NCI-H187 treated with DMSO at 0.1 percent for 48 hours (cell line): ENCODE data around the gene CRELD2.

ENCODE experiments used
- DNase-seq: peaks from one replicate; lab custom pipeline; 2025; lab: John Stamatoyannopoulos, UW

Gene CRELD2

DNA sequence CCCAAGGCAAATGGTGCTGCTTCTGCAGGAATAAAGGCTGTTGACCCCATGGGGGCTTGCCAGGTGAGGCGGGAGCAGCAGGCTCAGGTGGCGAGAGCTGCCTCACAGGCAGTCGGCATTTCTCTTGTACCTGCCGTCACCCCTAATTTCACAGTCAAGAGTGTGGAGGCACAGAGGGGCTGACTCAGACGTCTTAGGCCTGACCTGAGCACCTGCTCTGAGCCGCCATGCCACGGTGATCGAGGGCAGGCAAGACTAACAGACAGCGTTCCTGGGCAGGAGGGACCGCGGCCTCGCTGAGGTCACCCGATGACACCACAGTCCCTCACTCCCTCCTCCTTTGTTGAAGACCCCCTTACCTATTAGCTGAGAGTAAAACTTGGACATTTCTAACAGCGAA lies 5.4 kb upstream of the CRELD2 start:
- no peak for DNase-seq

DNA sequence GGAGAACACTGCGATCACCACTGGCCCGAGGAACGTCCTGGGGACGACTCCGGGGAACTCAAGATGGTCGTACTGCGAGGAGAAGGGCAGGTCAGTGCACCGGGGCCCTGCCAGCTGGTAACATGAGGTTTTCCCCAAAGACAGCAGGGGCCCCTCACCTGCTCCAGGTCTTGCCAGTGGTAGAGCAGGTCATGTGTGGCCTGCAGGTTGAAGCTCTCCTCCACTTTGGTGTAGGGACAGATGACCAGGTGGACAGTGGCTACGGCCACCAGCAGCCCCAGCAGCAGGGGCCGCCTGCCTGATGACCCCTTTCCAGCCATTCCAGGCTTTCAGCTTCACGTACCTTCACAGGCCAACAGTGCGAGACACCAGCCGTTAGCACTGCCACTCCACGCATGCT lies 5.0 kb upstream of the CRELD2 start:
- no peak for DNase-seq

DNA sequence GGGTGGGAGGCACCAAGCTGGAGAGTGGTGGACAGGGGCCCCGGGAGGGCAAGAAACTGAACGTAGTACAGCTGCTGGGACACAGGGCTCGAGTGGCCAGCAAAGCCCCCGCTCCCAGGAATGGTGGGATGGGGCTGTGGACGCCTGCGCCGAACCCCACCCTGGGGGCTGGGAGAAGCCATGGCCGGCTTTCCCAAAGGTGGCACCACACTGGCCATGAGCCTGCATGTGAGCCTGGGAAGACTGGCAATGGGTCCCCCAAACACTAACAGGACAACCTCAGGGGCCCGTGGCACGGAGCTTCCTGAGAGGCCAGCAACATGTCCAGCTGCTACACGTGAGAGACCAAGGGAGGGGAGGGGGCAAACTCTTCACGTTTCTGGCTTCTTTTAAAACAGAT lies 4.2 kb upstream of the CRELD2 start:
- DNase-seq: no peak

DNA sequence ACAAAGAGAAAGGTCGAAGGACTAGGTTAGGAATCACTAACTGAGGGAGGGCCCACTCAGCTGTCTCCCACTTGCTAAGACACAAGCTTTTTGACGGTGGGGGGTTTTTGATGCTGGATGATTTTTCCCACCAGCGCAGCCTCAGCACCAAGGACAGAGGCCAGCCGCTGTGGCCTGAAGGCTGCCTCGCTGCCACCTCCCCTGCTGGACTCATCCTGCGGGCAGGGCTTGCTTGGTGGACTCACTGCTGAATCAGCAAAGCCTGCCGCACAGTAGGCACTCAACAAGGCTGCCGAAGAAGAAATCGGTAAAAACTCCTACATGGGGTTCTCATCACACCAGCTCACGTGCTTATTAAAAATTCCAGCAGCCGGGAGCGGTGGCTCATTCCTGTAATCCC lies 2.8 kb upstream of the CRELD2 start:
- DNase-seq: no peak

DNA sequence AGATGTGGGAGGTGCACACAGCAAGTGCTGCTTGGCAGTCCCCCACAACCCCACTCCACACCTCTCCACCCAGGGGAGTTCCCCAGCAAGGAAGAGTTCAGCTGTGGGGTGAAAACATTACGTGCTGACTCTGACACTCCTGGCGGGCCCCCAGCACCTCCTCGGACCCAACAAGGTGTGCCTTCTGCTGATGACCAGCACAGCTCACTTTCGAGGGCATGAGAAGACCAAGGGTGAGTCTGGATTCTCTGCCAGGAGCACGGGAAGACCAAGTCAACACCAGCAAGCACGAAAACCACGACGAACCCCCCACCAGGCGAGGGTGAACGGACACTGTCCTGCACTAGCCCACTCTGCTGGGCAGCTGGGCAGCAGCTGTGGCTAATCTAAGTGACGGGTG lies 1.6 kb upstream of the CRELD2 start:
- DNase-seq: no peak

DNA sequence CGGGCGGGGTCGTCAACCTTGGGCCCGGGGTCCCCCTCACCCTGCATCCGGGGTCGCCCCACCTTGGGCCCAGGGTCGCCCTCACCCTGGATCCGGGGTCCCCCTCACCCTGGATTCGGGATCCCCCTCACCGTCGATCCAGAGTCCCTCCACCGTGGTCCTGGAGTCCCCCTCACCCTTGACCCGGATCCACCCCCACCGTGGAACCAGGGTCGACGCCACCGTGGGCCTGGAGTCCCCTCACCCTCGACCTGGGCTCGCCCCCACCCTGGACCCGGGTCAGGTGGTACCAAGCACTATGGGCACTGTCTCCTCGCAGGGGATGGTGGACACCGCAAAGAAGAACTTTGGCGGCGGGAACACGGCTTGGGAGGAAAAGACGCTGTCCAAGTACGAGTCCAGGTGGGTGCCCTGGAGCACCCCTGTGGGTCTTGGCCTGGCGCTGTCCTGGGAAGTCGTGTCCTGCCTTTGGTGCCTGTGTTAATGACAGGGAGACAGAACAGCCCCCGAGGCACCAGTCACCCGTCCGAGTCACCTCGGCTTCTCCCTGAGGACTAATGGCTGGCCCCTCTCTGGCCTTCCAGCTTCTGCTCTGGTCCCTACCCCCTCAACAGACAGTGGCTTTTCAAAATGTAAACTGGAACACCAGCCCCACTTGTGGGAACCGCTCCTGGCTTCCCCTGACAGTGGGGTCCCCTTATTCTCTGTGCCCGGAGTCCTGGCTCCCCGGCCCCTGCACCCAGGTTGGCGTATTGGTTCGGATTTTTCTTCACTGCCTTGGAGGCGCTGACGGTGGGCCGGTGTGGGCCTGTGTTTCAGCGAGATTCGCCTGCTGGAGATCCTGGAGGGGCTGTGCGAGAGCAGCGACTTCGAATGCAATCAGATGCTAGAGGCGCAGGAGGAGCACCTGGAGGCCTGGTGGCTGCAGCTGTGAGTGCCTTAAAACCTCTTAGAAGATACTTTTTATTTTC lies 762 bp downstream of the CRELD2 start:
- DNase-seq: no peak

DNA sequence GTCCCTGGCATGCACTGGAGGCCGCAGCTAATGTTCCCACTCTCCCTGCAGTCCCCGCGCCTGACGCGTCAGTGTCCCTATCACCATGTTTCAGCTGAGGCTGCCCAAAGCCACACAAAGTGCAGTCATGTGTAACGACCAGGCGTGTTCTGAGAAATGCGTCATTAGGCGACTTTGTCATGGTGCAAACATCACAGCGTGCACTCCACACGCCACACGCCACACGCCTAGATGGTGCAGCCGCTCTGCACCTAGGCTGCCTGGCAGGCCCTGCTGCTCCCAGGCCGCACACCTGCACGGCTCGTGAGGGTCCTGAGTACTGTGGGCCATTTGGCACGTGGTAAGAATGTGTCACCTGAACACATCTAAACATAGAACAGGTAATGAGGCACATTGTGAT lies 2.4 kb downstream of the CRELD2 start:
- no peak for DNase-seq

DNA sequence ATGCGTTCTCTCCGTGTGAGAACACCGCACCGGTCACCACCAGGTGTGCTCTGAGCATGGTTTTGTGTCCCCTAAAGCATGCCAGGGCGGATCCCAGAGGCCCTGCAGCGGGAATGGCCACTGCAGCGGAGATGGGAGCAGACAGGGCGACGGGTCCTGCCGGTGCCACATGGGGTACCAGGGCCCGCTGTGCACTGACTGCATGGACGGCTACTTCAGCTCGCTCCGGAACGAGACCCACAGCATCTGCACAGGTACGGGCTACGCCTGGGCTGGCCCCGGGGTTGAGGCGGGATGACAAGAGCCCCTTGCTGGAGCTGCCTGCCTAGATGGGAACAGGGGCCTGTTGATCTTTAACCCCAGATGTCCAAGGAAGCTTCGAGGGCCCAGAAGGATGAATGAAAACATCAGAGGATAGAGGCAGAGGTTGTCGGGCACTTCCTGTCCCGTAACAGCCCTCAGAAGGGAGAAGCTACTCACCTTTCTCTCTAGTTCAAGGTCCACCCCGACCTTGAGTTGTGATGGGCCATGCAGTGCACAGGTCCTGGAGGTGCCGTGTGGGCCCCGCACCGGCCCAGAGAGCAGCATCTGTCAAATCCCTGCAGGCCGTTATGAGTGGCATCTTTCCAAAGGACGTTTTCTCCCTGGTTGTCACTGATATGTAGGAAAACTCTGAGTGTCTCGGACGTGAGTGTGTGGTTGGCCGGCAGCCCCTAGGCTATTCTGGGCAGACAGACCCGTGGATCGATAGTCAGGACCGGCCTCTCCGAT lies 3.3 kb downstream of the CRELD2 start:
- no peak for DNase-seq

DNA sequence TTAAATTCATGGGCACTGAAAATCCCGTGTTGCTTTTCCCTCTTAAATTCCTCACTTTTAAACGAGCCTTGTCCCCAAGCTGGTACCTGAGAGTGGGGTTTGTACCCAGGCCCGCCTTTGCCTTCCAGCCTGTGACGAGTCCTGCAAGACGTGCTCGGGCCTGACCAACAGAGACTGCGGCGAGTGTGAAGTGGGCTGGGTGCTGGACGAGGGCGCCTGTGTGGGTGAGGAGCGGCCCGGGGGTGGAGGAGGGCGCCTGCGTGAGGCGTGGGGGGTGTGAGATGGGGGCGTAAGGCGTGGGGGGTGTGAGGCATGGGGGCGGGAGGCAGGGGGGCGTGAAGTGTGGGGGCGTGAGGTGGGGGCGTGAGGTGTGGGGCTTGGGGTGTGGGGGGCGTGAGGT lies 4.0 kb downstream of the CRELD2 start:
- DNase-seq: no peak

DNA sequence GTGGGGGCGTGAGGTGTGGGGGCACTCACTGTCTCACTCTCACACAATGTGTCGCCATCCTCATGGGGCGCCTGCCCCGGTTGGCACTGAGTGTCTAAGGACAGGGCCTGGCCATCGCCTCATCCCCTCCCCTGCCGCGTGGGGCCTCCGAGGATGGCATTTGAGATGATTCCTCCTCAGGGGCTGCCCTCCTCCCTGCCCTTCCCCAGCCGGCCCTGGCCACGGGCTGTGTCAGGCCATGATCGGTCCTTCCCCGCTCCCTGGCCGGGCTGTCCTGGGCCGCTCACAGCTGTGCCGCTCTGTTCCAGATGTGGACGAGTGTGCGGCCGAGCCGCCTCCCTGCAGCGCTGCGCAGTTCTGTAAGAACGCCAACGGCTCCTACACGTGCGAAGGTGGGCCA lies 4.5 kb downstream of the CRELD2 start:
- no peak for DNase-seq

DNA sequence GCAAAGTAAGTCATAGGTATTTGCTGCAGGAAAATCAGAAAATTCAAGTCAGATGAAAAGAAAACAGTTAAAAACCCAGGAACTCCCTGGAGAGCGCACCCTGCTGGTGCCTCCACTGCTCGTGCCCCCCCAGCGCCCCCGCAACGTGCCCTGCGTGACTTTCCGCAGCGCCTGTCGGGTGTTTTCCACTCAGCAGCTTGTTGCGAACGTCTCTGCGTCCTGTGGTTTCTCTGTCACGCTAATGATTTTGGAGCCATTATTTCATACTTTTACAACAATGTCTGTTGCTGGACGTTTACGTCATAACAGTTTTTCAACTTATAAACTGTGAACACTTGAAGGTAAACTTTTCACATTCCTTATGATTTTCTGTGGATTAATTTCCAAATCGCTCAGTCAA lies 5.0 kb downstream of the CRELD2 start:
- DNase-seq: no peak

DNA sequence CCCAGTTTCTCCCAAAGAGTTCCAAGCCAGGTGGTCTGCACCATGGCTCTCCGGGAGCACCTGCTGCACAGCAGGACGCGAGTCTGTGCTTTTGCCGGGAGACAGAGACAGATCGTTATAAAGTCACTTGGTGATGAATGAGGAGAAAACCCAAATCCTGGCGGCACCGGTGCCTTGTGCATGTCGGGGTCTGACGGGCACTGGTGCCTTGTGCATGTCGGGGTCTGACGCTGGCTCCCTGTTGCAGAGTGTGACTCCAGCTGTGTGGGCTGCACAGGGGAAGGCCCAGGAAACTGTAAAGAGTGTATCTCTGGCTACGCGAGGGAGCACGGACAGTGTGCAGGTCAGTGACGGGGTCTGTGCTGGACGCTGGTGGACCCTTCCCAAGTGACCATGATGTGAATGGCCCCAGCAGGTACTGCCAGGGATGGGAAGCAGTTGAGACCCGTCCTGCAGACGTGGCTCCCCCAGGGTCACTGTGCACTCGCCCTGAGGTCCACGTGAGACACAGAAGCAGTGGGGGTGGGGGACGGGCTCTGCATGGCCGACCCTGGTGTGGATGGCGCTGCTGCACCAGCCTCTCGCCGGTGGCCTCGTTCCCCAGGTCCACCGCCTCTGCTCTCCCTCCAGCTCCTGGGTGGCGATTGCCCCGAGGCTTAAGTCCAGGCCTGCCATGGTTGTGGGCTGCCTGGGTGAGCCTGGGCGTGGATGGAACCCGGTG lies 5.8 kb downstream of the CRELD2 start:
- no peak for DNase-seq

DNA sequence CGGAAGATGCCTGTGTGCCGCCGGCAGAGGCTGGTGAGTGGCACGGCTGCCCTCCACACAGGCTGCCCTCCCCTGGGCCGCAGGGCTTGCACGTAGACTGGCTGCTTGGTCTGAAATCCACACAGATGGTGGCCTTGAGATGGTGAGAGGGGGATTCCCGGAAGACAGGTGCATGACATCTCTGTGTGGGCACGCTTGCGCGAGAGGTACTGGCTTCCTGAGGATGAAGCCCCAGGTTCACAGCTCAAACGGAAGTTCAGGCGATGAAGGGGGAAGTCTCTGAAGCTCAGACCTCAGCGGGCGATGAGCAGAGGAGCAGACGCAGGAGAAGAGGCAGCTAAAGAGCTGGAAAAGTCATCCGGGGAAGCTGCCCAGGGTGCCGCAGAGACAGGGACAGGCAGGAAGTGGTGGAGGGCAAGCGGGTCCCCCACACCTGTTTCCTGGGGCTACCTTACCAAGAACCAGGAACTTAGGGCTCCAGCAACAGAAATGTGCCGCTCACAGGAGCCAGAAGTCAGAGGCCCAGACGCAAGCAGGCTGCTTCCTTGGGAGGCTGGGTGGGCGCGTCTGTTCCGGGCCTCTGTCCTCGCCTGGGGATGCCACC lies 7.2 kb downstream of the CRELD2 start:
- DNase-seq: no peak

DNA sequence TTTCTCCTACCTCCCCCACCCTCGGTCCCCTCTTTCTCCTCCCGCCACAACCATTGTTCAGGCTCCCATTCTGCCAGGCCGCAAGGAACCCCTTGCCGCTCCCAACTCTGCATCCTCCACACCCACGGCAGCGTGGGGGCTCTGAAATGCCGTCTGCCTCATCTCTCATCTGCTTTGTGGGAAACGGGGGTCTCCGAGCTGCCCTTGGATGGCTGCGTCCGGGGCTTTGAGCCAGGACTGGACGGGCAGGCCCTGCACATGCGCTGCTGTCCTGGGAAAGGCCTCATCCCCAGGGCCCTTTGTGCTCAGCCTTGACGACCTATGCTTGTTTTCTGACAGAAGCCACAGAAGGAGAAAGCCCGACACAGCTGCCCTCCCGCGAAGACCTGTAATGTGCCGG lies 8.5 kb downstream of the CRELD2 start:
- no peak for DNase-seq

DNA sequence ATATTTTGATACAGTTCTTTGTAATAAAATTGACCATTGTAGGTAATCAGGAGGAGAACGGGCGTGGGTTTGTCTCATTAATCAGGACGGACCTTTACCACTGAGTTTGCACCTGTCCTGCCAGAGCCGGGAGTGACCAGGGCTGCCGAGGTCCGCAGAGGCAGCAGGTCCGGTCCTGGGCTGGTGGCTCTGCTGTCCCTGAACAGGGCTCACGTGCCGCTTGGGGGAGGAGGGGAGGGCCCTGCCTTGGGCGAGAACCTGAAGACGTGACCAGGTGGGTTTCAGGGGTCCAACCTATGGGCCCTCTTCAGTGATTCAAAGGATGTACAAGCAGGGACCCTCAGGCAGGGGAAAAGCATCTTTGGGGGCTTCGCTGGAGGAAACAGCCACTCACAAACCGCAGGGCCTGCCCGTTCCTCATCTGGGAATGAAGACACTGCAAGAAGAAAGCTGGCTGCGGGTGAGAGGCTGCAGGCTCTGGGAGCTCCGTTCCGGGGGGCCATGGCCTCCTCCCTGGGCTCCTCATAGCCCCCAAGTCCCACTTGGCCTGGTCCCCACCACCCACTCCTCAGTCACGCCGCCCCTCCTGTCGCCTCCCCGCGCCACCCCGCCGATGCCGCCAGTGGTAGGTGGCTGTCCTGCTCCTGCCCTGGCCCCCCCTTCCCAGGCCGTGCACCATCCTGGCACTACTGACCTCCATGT lies 9.2 kb downstream of the CRELD2 start:
- no peak for DNase-seq

DNA sequence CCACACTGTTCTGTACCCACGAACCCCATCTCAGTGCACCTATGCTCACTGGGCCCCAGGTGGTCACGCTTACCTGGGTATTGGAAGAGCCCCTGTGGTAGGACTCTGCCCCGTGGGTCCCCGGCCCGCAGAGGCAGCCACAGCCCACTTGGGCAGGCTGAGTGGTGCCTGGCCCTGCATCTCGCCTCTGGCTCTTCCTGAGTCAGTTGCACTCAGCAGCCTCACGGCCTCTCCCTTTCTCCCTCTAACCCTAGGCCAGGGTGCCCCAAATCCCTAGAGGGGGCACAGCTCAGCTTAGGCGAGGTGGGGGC lies 9.7 kb downstream of the CRELD2 start:
- no peak for DNase-seq

DNA sequence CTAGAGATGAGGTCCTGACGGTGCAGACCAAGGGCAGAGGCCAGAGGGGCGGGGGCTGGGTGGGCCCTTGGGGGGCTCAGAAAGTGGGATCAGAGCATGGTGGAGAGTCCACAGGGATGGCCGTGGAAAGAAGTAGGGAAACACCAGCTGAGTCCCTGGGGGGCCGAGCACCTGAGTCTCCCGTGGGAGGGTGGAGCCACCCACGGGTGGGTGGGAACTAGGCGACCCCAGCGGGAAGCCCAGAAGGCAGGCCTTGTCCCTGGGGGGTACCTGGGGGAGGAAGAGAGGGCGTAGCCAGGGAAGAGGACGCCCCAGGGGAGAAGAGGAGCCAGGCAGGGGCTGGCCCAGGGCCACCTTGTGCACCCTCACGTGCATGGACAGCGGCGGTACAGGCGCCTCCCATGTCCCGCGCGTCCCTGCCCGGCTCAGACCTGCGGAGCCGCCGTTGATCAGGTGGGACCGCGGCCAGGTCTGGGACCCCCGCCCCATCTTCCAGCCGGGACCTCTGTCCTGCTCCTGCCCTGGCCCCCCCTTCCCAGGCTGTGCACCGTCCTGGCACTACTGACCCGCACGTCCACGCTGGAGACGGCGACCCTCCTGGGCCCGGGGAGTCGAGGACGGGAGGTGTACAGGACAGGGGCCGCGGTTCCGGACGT lies 10.2 kb downstream of the CRELD2 start:
- no peak for DNase-seq

DNA sequence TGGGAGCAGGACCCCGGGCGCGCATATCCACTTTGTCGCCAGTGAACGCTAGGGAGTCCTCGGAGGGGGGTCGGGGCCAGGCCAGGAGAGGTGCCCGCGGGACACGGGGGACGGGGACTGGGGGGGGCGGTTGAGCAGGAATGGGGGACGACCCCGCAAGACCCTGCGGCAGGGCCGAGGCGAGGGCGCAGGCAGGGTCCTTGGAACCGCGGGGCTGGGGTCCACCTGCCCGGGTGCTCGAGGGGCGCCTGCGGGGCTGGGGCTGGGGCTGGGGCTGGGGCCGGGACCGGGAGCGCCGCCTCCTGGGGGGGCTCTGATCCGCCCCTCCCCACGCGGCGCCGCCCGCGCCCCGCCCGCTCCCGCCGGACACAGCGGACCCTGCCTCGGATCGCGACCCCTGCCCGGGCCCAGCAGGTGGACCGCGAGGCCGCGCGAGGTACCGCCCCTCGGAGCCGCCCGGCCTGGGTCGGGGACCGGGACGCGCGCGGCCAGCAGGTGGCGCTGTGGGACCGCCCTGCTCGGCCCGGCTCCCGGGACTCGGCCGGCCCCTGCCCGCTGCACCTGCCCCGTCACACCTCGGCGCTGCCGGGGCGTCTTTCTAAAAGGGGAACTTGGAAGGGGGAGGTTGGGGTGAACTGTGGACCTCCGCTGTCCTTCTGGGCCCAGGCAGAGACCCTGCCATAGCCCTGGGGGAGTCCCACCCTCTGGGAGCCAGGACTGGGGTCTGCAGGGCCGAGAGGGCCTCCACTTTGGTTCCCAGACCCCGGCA lies 11.0 kb downstream of the CRELD2 start:
- no peak for DNase-seq

DNA sequence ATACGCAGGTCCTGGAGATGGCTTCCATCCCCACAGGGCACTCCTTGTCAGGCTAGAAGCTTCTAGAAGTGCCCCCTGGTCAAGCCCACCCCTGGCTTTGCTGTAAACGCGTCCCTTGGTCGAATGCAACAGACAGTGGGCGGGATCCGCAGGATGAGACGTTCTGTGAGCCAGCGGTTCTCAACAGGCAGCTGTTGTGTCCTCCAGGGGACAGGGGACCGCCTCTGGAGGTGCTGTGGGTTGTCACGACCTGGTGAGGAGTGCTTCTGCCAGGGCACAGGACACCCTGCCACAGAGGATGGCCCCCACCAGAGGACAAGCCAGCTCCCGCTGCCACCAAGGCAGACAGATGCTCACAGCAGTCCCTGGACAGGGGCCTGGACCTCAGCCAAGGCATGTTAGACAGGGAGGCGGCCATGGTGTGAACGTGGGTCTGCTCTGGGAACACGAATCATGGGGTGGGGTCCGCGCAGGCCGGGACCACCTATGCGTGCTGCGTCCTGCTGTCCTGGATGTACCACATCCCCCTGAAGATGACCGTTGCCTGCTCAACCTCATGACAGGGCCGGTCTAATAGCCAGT lies 11.7 kb downstream of the CRELD2 start:
- no peak for DNase-seq
